Transverse colon (tissue), 4 donors: Measurements from ENCODE around the gene HNRNPDL. TPM values are rescaled to one million over a fixed set of nuclear protein-coding genes. Genes with fewer than 3 reads are reported as not detected.
"Not testable (repeated sequence)": the region's sequence is repeated elsewhere in the genome, so short reads cannot be mapped to it uniquely, and the experiment has no call there.

Experiments
- DNase-seq: peaks from one replicate; pipeline ENCODE4 v3.0.0-alpha.2; 2019
- H3K27ac ChIP-seq, 4 donors: fragments of 200-600 bp; sonication (generic); 2 replicates each; pipeline ENCODE4 v1.5.1; 2016 to 2018; ENCODE audit warnings: inconsistent platforms in 4 of 4
- H3K27me3 ChIP-seq: fragments of 200-600 bp; sonication (generic); 2 replicates; pipeline ENCODE4 v1.5.1; 2017; ENCODE audit warnings: inconsistent platforms
- H3K36me3 ChIP-seq, 4 donors: fragments of 200-600 bp; sonication (generic); 2 replicates each; pipeline ENCODE4 v1.5.1; 2017 to 2019; ENCODE audit warnings: inconsistent platforms in 4 of 4
- H3K4me1 ChIP-seq, 4 donors: fragments of 200-600 bp; sonication (generic); 2 replicates each; pipeline ENCODE4 v1.5.1; 2017 to 2020; ENCODE audit warnings: inconsistent platforms in 4 of 4
- H3K4me3 ChIP-seq, 4 donors: fragments of 200-600 bp; sonication (generic); 1 replicate in 1 of 4; 2 replicates in 3 of 4; pipeline versions ENCODE4 v1.5.1 to v1.6.1; 2017 to 2019; ENCODE audit warnings: inconsistent platforms in 4 of 4
- H3K9me3 ChIP-seq, 2 donors: fragments of 200-600 bp; sonication (generic); 2 replicates each; pipeline ENCODE4 v1.5.1; 2017 to 2019; ENCODE audit warnings: inconsistent platforms in 2 of 2
- EP300 ChIP-seq: sonication (generic); formaldehyde crosslinking; IDR thresholded peaks from one replicate; pipeline ENCODE4 v1.6.1; 2017; ENCODE audit warnings: antibody characterized with exemption, low read depth
- POLR2A ChIP-seq: fragments of 450-650 bp; IDR thresholded peaks from one replicate; pipeline ENCODE4 v1.6.1; 2016; ENCODE audit warnings: antibody characterized with exemption, mild to moderate bottlenecking, moderate library complexity
- POLR2AphosphoS5 ChIP-seq, 3 donors: sonication (generic); formaldehyde crosslinking; IDR thresholded peaks; one replicate each; pipeline ENCODE4 v1.6.1; 2016; ENCODE audit warnings: antibody characterized with exemption in 3 of 3
- WGBS, 2 donors: methylation state at CpG; one replicate each; pipeline ENCODE4 v1.1.5; 2018; ENCODE audit warnings: low coverage in 1 of 2; 5-methylcytosine and 5-hydroxymethylcytosine counted together
- in situ Hi-C, 4 donors: fragments of 200-750 bp; cut with MboI; loops; one replicate each; pipeline versions ENCODE4 v1.15.0 to v1.15.1; 2017; ENCODE audit warnings: low sequenced_read_pairs in 3 of 4, low pct_ligation_motif_present in 1 of 4, low pct_unique_long_range_greater_than_20kb in 1 of 4
- intact Hi-C: fragments of 100-400 bp; cut with DNase I; formaldehyde crosslinking; loops from one replicate; pipeline ENCODE4 v1.15.1; 2023; ENCODE audit warnings: low total_unique reads
- total RNA-seq, 4 donors: library from RNA; depleted of rRNA; stranded (reverse); fragments of >200 nt; gene quantifications; one replicate each; pipeline ENCODE4 v1.1.0, GENCODE V29; 2016
- TF ChIP-seq, protein P1 (sequence below), 5 experiments: fragments of 200-600 bp in 3 of 5; fragments of 450-650 bp in 2 of 5; sonication (generic) in 3 of 5; IDR thresholded peaks; 1 replicate in 2 of 5; 2 replicates in 3 of 5; pipeline ENCODE4 v1.5.1; 2016 to 2017; ENCODE audit warnings: antibody characterized with exemption in 5 of 5, inconsistent platforms in 3 of 5, mild to moderate bottlenecking in 2 of 5, moderate library complexity in 1 of 5

The HNRNPDL gene
- 100 to 1,000 TPM in 2 of 4 donors, 10 to 100 TPM in 2; 78.4 to 131 (median 100) TPM for total RNA-seq

DNA sequence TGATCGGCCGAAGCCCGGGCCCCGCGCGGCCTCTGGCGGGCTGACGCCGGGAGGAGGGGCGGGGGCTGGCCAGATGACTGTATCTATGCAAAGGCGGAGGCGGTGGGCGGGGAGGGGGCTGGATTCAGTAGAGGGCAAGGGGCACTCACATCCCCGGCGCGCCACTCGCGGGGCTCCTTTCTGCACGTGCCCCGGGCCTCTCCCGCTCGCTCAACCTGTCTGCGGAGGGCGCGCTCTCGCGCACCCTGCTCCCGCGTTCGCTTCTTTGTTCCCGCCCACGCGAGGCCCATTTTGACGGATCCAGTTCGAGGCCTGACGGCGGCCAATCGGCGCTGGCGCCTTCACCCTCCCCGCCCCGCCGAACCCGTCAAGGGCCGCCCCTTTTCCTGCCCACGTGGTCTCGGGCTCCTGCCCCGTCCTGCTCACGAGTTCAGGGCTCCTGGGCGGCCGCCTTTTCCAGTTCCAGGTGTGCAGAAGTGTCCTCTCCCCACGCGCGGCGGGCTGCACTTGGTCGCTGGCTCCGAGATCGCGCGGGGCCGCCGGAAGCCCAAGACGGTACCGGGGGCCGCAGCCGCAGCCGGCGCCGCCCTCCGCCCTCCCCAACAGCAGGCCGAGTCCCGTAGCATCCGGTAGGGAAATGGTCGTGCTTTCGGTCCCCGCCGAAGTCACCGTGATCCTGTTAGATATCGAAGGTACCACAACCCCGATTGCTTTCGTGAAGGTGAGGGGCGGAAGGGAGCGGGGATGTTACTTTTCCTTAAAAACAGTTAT lies at the start of gene HNRNPDL, which contains the start of gene ENOPH1:
HNRNPDL (minus strand) TSS at position 270 of the 771 bp plus-strand sequence. CDS start 772 bp downstream, outside the sequence.
ENOPH1 (plus strand) TSS at position 398 of the 771 bp plus-strand sequence; CDS start at position 638, 240 bp downstream.
- Histone ChIP-seq H3K4me3 (peak within 1 kb of the TSS; percentile 62 to 94 (median 80)), H3K4me1 (peaks cover 17 to 49% (median 25%) of the 10 kb centered on the region in 4 donors), H3K27ac (peak within 1 kb of the TSS; percentile 97 to 100 (median 98)), H3K36me3 (peaks cover 0 to 20% (median 9%) of the 10 kb centered on the region in 4 donors), H3K27me3 (no peaks in the 10 kb centered on the region), H3K9me3 (no peaks in the 10 kb centered on the region)
- TF ChIP-seq POLR2A (peak; percentile 76), EP300 (no peak), POLR2AphosphoS5 (IDR thresholded peaks at IDR 0.05) (peak; percentile 80 to 92 (median 91))
- TF ChIP-seq, protein P1, sequence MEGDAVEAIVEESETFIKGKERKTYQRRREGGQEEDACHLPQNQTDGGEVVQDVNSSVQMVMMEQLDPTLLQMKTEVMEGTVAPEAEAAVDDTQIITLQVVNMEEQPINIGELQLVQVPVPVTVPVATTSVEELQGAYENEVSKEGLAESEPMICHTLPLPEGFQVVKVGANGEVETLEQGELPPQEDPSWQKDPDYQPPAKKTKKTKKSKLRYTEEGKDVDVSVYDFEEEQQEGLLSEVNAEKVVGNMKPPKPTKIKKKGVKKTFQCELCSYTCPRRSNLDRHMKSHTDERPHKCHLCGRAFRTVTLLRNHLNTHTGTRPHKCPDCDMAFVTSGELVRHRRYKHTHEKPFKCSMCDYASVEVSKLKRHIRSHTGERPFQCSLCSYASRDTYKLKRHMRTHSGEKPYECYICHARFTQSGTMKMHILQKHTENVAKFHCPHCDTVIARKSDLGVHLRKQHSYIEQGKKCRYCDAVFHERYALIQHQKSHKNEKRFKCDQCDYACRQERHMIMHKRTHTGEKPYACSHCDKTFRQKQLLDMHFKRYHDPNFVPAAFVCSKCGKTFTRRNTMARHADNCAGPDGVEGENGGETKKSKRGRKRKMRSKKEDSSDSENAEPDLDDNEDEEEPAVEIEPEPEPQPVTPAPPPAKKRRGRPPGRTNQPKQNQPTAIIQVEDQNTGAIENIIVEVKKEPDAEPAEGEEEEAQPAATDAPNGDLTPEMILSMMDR (IDR thresholded peaks at IDR 0.05), result peak in 2 of 5 experiments; percentile 32 to 36
- intact Hi-C loops (no loop called here), in situ Hi-C loops (loop anchor here in 1 of 4 donors (10.0 kb wide), 1 partner anchor 56 kb away; the partner anchor contains the start of gene HNRNPD)
- peak; percentile 96 for DNase-seq
- WGBS, 2 donors, result 2% methylated on average over 65 of the region's 83 CpGs; no CpG with 5 or more reads in 1 of the 2 donors

DNA sequence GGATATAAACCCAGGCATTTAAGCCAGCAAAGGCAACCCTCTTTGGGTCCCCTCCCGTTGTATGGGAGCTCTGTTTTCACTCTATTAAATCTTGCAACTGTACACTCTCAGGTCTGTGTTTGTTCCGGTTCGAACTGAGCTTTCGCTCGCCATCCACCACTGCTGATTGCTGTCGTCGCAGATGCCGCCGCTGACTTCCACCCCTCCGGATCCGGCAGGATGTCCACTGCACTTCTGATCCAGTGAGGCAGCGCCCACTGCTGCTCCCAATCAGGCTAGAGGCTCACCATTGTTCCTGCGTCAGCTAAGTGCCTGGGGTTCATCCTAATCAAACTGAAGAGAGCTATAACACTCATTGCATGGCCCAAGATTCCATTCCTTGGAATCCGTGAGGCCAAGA lies 49.3 kb upstream of the HNRNPDL start:
- intact Hi-C loops, result no loop called here

DNA sequence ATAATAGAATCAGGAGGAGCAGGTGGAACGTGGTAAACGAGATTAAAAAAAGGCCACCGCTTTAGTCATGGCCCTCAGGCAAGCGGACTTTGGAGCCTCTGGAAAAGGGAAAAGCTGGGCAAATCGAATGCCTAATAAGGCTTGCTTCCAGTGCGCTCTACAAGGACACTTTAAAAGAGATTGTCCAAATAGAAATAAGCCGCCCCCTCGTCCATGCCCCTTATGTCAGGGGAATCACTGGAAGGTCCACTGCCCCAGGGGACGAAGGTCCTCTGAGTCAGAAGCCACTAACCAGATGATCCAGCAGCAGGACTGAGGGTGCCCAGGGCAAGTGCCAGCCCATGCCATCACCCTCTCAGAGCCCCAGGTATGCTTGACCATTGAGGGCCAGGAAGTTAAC lies 47.2 kb upstream of the HNRNPDL start:
- H3K9me3 ChIP-seq, H3K27me3 ChIP-seq, H3K4me3 ChIP-seq, in situ Hi-C loops, H3K36me3 ChIP-seq, DNase-seq, intact Hi-C loops, H3K27ac ChIP-seq, H3K4me1 ChIP-seq: not testable (repeated sequence)
- WGBS, 2 donors, result 63 to 75% methylated on average over 4 to 9 of the region's 9 CpGs

More for the DNA sequence above, 49.3 kb upstream of the HNRNPDL start:
- TF ChIP-seq POLR2AphosphoS5 (IDR thresholded peaks at IDR 0.05), result no peak
- TF ChIP-seq EP300, result no peak
- TF ChIP-seq, protein P1 (IDR thresholded peaks at IDR 0.05), result no peak
- TF ChIP-seq POLR2A, result no peak
- no peak overlapping the region for H3K27ac ChIP-seq
- H3K4me1 ChIP-seq, result no peaks in the 10 kb centered on the region
- WGBS, 2 donors, result 95 to 98% methylated on average over 10 to 14 of the region's 14 CpGs
- H3K9me3 ChIP-seq, result no peaks in the 10 kb centered on the region
- no peak for DNase-seq
- H3K36me3 ChIP-seq, result no peaks in the 10 kb centered on the region
- in situ Hi-C loops, result no loop called here
- no peak overlapping the region for H3K4me3 ChIP-seq
- H3K27me3 ChIP-seq, result no peaks in the 10 kb centered on the region

DNA sequence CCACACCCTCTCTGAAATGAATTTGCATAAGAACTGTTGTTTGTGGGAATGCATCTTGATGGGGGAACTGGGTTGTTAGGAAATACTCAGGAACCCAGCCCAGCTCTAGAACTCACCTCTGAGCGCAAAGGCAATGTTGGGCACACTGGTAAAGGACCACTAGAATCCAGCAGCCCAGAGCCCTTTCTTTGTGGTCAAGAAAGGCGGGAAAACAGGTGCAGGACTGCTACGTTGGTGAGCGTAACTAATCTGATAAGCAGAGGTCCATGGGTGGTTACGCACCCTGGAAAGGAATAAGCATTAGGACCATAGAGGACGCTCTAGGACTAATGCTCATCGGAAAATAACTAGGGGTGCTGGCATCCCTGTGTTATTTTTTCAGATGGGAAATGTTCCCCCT lies 45.7 kb upstream of the HNRNPDL start:
- WGBS, 2 donors, result 82 to 96% methylated on average over 3 to 7 of the region's 7 CpGs
- intact Hi-C loops, in situ Hi-C loops: not testable (repeated sequence)

DNA sequence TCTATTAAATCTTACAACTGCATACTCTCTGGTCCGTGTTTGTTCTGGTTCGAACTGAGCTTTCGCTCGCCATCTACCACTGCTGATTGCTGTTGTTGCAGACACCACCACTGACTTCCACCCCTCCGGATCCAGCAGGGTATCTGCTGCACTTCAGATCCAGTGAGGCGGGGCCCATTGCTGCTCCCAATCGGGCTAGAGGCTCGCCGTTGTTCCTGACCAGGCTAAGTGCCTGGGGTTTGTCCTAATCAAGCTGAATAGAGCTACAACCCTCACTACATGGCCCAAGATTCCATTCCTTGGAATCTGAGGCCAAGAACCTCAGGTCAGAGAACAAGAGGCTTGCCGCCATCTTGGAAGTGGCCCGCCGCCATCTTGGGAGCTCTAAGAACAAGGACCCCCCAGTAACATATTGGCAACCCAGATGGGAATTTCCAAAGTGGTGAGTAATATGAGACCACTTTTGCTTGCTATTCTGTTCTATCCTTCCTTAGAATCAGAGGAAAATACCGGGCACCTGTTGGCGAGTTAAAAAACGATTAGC lies 43.4 kb upstream of the HNRNPDL start:
- H3K36me3 ChIP-seq, result no peaks in the 10 kb centered on the region
- no peaks in the 10 kb centered on the region for H3K4me1 ChIP-seq
- 94 to 96% methylated on average over 5 to 15 of the region's 15 CpGs for WGBS, 2 donors
- no peak for DNase-seq
- TF ChIP-seq EP300 (no peak), POLR2AphosphoS5 (IDR thresholded peaks at IDR 0.05) (no peak), POLR2A (no peak)
- TF ChIP-seq, protein P1 (IDR thresholded peaks at IDR 0.05), result no peak
- H3K9me3 ChIP-seq, result no peaks in the 10 kb centered on the region
- H3K4me3 ChIP-seq, result no peak overlapping the region
- no peak overlapping the region for H3K27ac ChIP-seq
- in situ Hi-C loops, result loop anchor here (25.0 kb wide), 3 partner anchors 564 to 814 kb away; partner anchors contain the start of genes COPS4 (in 1 of the 4) and COQ2 (in 1 of the 4)
- no peaks in the 10 kb centered on the region for H3K27me3 ChIP-seq
- intact Hi-C loops, result no loop called here

More for the DNA sequence above, 45.7 kb upstream of the HNRNPDL start:
- not testable (repeated sequence) for H3K4me3 ChIP-seq, H3K36me3 ChIP-seq, DNase-seq, H3K27ac ChIP-seq, H3K4me1 ChIP-seq, H3K9me3 ChIP-seq, H3K27me3 ChIP-seq

DNA sequence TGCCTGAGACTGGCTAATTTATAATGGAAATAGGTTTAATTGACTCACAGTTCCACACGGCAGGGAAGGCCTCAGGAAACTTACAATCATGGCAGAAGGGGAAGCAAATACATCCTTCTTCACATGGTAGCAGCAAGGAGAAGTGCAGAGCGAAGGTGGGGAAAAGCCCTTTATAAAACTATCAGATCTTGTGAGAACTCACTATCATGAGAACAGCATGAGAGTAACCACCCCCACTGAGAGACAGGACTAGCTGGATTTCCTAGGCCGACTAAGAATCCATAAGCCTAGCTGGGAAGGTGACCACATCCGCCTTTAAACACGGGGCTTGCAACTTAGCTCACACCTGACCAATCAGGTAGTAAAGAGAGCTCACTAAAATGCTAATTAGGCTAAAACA lies 42.8 kb upstream of the HNRNPDL start:
- intact Hi-C loops, H3K27ac ChIP-seq, H3K4me3 ChIP-seq, H3K36me3 ChIP-seq, H3K4me1 ChIP-seq, H3K9me3 ChIP-seq, DNase-seq, H3K27me3 ChIP-seq: not testable (repeated sequence)
- 68 to 82% methylated on average over 2 to 5 of the region's 5 CpGs for WGBS, 2 donors
- in situ Hi-C loops, result loop anchor here (25.0 kb wide), 3 partner anchors 564 to 814 kb away; partner anchors contain the start of genes COPS4 (in 1 of the 4) and COQ2 (in 1 of the 4)
